DND-41 (cell line): ENCODE measurements around the gene SHROOM1.

Source experiments
- ATAC-seq: fragments of 200-7000 bp; cut with Tn5 transposase; 3 replicates; pipeline ENCODE4 v1.9.1; 2021; ENCODE audit warnings: low read depth; ENCODE audit not compliant: insufficient read depth
- DNase-seq: peaks from one replicate; pipeline ENCODE4 v3.0.0-alpha.2; 2020
- H2AFZ ChIP-seq: 2 replicates; pipeline ENCODE4 v1.6.0; 2012; ENCODE audit warnings: low read depth, low read length
- H3K27ac ChIP-seq: 2 replicates; pipeline ENCODE4 v1.5.1; 2012; ENCODE audit warnings: low read length, inconsistent platforms
- H3K27me3 ChIP-seq: fragments of 200-600 bp; sonication (generic); 2 replicates; pipeline ENCODE4 v1.6.0; 2012; ENCODE audit warnings: low read length, mild to moderate bottlenecking, inconsistent platforms; ENCODE audit not compliant: insufficient read depth, poor library complexity
- H3K36me3 ChIP-seq: 2 replicates; pipeline ENCODE4 v1.5.1; 2012; ENCODE audit warnings: low read length, inconsistent platforms; ENCODE audit not compliant: insufficient read depth
- H3K4me1 ChIP-seq: 2 replicates; pipeline ENCODE4 v1.5.1; 2012; ENCODE audit warnings: mild to moderate bottlenecking, low read length; ENCODE audit not compliant: insufficient read depth
- H3K4me2 ChIP-seq: 2 replicates; pipeline ENCODE4 v1.6.0; 2012; ENCODE audit warnings: mild to moderate bottlenecking, moderate library complexity, low read length, inconsistent platforms; ENCODE audit not compliant: insufficient read depth
- H3K4me3 ChIP-seq, 2 experiments: fragments of 200-600 bp in 1 of 2; shearing (Covaris generic) in 1 of 2; 2 replicates each; pipeline ENCODE4 v1.5.1; 2012 to 2016; ENCODE audit warnings: inconsistent platforms in 2 of 2, low read length in 2 of 2, mild to moderate bottlenecking in 2 of 2, low read depth in 1 of 2, moderate library complexity in 1 of 2
- H3K79me2 ChIP-seq: 2 replicates; pipeline ENCODE4 v1.6.0; 2012; ENCODE audit warnings: low read length, inconsistent platforms; ENCODE audit not compliant: insufficient read depth
- H3K9ac ChIP-seq: 2 replicates; pipeline ENCODE4 v1.6.0; 2012; ENCODE audit warnings: low read depth, mild to moderate bottlenecking, inconsistent platforms, low read length, moderate library complexity
- H3K9me3 ChIP-seq: 2 replicates; pipeline ENCODE4 v1.5.1; 2012; ENCODE audit warnings: low read length, moderate library complexity, mild to moderate bottlenecking, inconsistent platforms; ENCODE audit not compliant: insufficient read depth, severe bottlenecking
- H4K20me1 ChIP-seq: 2 replicates; pipeline ENCODE4 v1.6.0; 2012; ENCODE audit warnings: low read length; ENCODE audit not compliant: insufficient read depth
- EZH2 ChIP-seq: IDR thresholded peaks from 3 replicates; pipeline ENCODE4 v1.6.1; 2012; ENCODE audit warnings: borderline replicate concordance, low read depth, mild to moderate bottlenecking, moderate library complexity, low read length, inconsistent platforms; ENCODE audit not compliant: severe bottlenecking
- TF ChIP-seq, protein P1 (sequence below): IDR thresholded peaks from 2 replicates; pipeline ENCODE4 v1.5.1; 2012; ENCODE audit warnings: borderline replicate concordance, low read length, moderate library complexity, mild to moderate bottlenecking; ENCODE audit not compliant: poor library complexity, severe bottlenecking; ENCODE audit errors: extremely low read depth

Gene SHROOM1

GRCh38 chr5:132788990-132789886 is 41.2 kb downstream of the SHROOM1 start:
- H3K79me2 ChIP-seq = no peaks in the 10 kb centered on the region
- H3K27ac ChIP-seq = no peak overlapping the region
- H4K20me1 ChIP-seq = no peaks in the 10 kb centered on the region
- H3K9ac ChIP-seq = no peak overlapping the region
- ATAC-seq = no peak
- H3K27me3 ChIP-seq = peaks cover 18% of the 10 kb centered on the region
- no peaks in the 10 kb centered on the region for H3K36me3 ChIP-seq
- no peak overlapping the region for H3K4me3 ChIP-seq
- H2AFZ ChIP-seq = no peak overlapping the region
- no peaks in the 10 kb centered on the region for H3K9me3 ChIP-seq
- TF ChIP-seq EZH2 = no peak
- TF ChIP-seq, protein P1, sequence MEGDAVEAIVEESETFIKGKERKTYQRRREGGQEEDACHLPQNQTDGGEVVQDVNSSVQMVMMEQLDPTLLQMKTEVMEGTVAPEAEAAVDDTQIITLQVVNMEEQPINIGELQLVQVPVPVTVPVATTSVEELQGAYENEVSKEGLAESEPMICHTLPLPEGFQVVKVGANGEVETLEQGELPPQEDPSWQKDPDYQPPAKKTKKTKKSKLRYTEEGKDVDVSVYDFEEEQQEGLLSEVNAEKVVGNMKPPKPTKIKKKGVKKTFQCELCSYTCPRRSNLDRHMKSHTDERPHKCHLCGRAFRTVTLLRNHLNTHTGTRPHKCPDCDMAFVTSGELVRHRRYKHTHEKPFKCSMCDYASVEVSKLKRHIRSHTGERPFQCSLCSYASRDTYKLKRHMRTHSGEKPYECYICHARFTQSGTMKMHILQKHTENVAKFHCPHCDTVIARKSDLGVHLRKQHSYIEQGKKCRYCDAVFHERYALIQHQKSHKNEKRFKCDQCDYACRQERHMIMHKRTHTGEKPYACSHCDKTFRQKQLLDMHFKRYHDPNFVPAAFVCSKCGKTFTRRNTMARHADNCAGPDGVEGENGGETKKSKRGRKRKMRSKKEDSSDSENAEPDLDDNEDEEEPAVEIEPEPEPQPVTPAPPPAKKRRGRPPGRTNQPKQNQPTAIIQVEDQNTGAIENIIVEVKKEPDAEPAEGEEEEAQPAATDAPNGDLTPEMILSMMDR = no peak
- DNase-seq = no peak
- H3K4me1 ChIP-seq = no peaks in the 10 kb centered on the region
- no peak overlapping the region for H3K4me2 ChIP-seq

DNA sequence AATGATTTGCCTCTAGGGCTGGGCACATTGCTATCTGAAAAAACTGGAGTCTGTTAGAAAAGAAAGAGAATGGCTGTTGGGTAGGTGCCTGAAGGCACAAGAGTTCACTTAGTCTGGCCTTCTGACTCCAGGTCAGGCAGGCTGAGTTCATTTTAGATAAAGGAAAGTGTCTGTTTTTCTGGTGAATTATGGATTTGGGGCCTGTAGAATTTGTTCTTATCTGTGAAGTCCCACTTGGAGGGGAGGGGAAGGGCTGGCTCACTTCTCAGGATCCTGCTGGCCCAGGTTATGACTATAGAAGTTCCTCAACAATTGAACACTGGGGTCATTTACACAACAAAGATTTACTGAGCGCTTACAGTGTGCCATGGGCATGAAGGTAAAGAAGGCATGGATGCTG is 41.9 kb downstream of the SHROOM1 start:
- H3K36me3 ChIP-seq = no peaks in the 10 kb centered on the region
- H3K27ac ChIP-seq = no peak overlapping the region
- H3K27me3 ChIP-seq = peaks cover 18% of the 10 kb centered on the region
- ATAC-seq (no peak), DNase-seq (no peak)
- no peak overlapping the region for H2AFZ ChIP-seq
- TF ChIP-seq, protein P1 = no peak
- no peaks in the 10 kb centered on the region for H3K4me1 ChIP-seq
- no peak overlapping the region for H3K4me3 ChIP-seq
- no peaks in the 10 kb centered on the region for H3K9me3 ChIP-seq
- H3K4me2 ChIP-seq = no peak overlapping the region
- no peak overlapping the region for H3K9ac ChIP-seq
- no peaks in the 10 kb centered on the region for H4K20me1 ChIP-seq
- H3K79me2 ChIP-seq = no peaks in the 10 kb centered on the region

GRCh38 chr5:132787076-132787475 is 43.4 kb downstream of the SHROOM1 start:
- H3K79me2 ChIP-seq = no peaks in the 10 kb centered on the region
- H4K20me1 ChIP-seq = no peaks in the 10 kb centered on the region
- H3K9me3 ChIP-seq = no peaks in the 10 kb centered on the region
- no peak overlapping the region for H3K4me3 ChIP-seq
- no peak overlapping the region for H3K9ac ChIP-seq
- no peak for TF ChIP-seq EZH2
- TF ChIP-seq, protein P1 = no peak
- no peaks in the 10 kb centered on the region for H3K4me1 ChIP-seq
- no peaks in the 10 kb centered on the region for H3K36me3 ChIP-seq
- DNase-seq (no peak), ATAC-seq (no peak)
- no peak overlapping the region for H3K27ac ChIP-seq
- H3K27me3 ChIP-seq = peaks cover 17% of the 10 kb centered on the region
- no peak overlapping the region for H3K4me2 ChIP-seq
- no peak overlapping the region for H2AFZ ChIP-seq
